GM12878 (cell line): ENCODE results near the gene SERBP1. TPM values are rescaled to one million over a fixed set of nuclear protein-coding genes. Genes with fewer than 3 reads are reported as not detected.

Experiments
- ATAC-seq: fragments of 200-7000 bp; cut with Tn5 transposase; 3 replicates; pipeline ENCODE4 v1.9.1; 2020; ENCODE audit warnings: mild to moderate bottlenecking, moderate library complexity
- BruUV-seq: library from RNA; stranded (reverse); fragments of 400-500 nt; replicated peaks from 2 replicates; lab custom pipeline; 2021; lab: Mats Ljungman, UMichigan
- CTCF ChIA-PET: fragments of 300-600 bp; sonication (Branson Sonifier 250); formaldehyde crosslinking; extraction: SDS; loops from one replicate; lab custom pipeline; 2021; ENCODE audit warnings: inconsistent platforms; lab: Yijun Ruan, JAX
- POLR2A ChIA-PET: fragments of 350-600 bp; formaldehyde crosslinking; extraction: SDS; loops from one replicate; lab custom pipeline; 2021; ENCODE audit warnings: inconsistent platforms; lab: Charles Lee
- RAD21 ChIA-PET: fragments of 300-600 bp; sonication (Branson Sonifier 250); formaldehyde crosslinking; loops from one replicate; lab custom pipeline; 2023; ENCODE audit warnings: antibody characterized with exemption; ENCODE audit not compliant: unreplicated experiment; lab: Charles Lee
- SMC1A ChIA-PET: fragments of 300-600 bp; sonication (Branson Sonifier 250); formaldehyde crosslinking; loops from one replicate; lab custom pipeline; 2023; ENCODE audit not compliant: unreplicated experiment, uncharacterized antibody; lab: Charles Lee
- DNase-seq: peaks from one replicate; pipeline ENCODE4 v3.0.0-alpha.2; 2011; ENCODE audit warnings: low read depth, low spot score
- FAIRE-seq: peaks from 3 replicates; lab custom pipeline; 2011; peaks lifted over from hg19 to GRCh38; lab: Jason Lieb, UNC
- H2AFZ ChIP-seq: 2 replicates; pipeline ENCODE4 v1.6.0; 2011; ENCODE audit warnings: low read depth, low read length, control low read depth; ENCODE audit not compliant: control insufficient read depth
- H3K27ac ChIP-seq: 2 replicates; pipeline ENCODE4 v1.5.1; 2011; ENCODE audit warnings: control low read depth; ENCODE audit not compliant: control insufficient read depth, insufficient read depth
- H3K27me3 ChIP-seq, 2 experiments: replicated peaks in 1 of 2; 2 replicates each; pipeline versions ENCODE4 v1.6.0 to v1.6.1; 2011; ENCODE audit warnings: low read length in 1 of 2; ENCODE audit not compliant: control insufficient read depth in 2 of 2, insufficient read depth in 2 of 2
- H3K36me3 ChIP-seq, 2 experiments: 2 replicates each; pipeline ENCODE4 v1.5.1; 2011; ENCODE audit warnings: low read length in 1 of 2; ENCODE audit not compliant: control insufficient read depth in 2 of 2, insufficient read depth in 2 of 2
- H3K4me1 ChIP-seq: 2 replicates; pipeline ENCODE4 v1.6.1; 2011; ENCODE audit warnings: mild to moderate bottlenecking, low read length, moderate library complexity, mixed read lengths; ENCODE audit not compliant: control insufficient read depth, insufficient read depth
- H3K4me2 ChIP-seq: 2 replicates; pipeline ENCODE4 v1.6.0; 2011; ENCODE audit warnings: control low read depth; ENCODE audit not compliant: control insufficient read depth, insufficient read depth
- H3K4me3 ChIP-seq: fragments of 200-600 bp; sonication (generic); 2 replicates; pipeline ENCODE4 v1.5.1; 2016
- H3K79me2 ChIP-seq: 2 replicates; pipeline ENCODE4 v1.6.0; 2011; ENCODE audit warnings: low read length; ENCODE audit not compliant: control insufficient read depth, insufficient read depth
- H3K9ac ChIP-seq: 2 replicates; pipeline ENCODE4 v1.8.0; 2011; ENCODE audit warnings: low read length, control low read depth, mixed read lengths; ENCODE audit not compliant: control insufficient read depth, insufficient read depth
- H3K9me3 ChIP-seq: replicated peaks from 3 replicates; pipeline ENCODE4 v1.5.1; 2011; ENCODE audit warnings: mild to moderate bottlenecking, low read length; ENCODE audit not compliant: control insufficient read depth, insufficient read depth
- H4K20me1 ChIP-seq: 2 replicates; pipeline ENCODE4 v1.6.0; 2011; ENCODE audit not compliant: control insufficient read depth, insufficient read depth
- ASH2L ChIP-seq: fragments of 300-600, 200-600 bp; sonication (generic); IDR thresholded peaks from 2 replicates; pipeline ENCODE4 v1.6.1; 2017; ENCODE audit warnings: low read depth, mild to moderate bottlenecking, borderline replicate concordance
- CHD1 ChIP-seq: IDR thresholded peaks from 2 replicates; pipeline ENCODE4 v1.6.1; 2012; ENCODE audit warnings: low read depth, low read length, improper control_type of control experiment
- CHD4 ChIP-seq: fragments of 200-600 bp; sonication (generic); IDR thresholded peaks from 2 replicates; pipeline ENCODE4 v1.6.1; 2016; ENCODE audit warnings: mild to moderate bottlenecking
- EP300 ChIP-seq, 2 experiments: fragments of 150-350 bp in 1 of 2; IDR thresholded peaks; 2 replicates each; pipeline ENCODE4 v1.6.1; 2011 to 2012; ENCODE audit warnings: low read depth in 2 of 2, low read length in 2 of 2, borderline replicate concordance in 1 of 2, improper control_type of control experiment in 1 of 2, inconsistent platforms in 1 of 2; ENCODE audit not compliant: control insufficient read depth in 1 of 2
- GABPA ChIP-seq: IDR thresholded peaks from 2 replicates; pipeline ENCODE4 v1.6.1; 2014; ENCODE audit warnings: antibody characterized with exemption, low read depth, mild to moderate bottlenecking, inconsistent platforms
- MTA2 ChIP-seq: fragments of 450-650 bp; IDR thresholded peaks from 2 replicates; pipeline ENCODE4 v1.6.1; 2016; ENCODE audit warnings: low read depth, mild to moderate bottlenecking, moderate library complexity
- NR2C1 ChIP-seq: fragments of 450-650 bp; IDR thresholded peaks from 2 replicates; pipeline ENCODE4 v1.6.1; 2017; ENCODE audit warnings: antibody characterized with exemption, mild to moderate bottlenecking, moderate library complexity
- PML ChIP-seq: IDR thresholded peaks from 2 replicates; pipeline ENCODE4 v1.6.1; 2012; ENCODE audit warnings: low read length, inconsistent platforms
- POU2F2 ChIP-seq: IDR thresholded peaks from 3 replicates; pipeline ENCODE4 v1.6.1; 2011; ENCODE audit warnings: low read depth, mild to moderate bottlenecking, low read length, borderline replicate concordance
- RB1 ChIP-seq: fragments of 450-650 bp; formaldehyde crosslinking; IDR thresholded peaks from 2 replicates; pipeline ENCODE4 v1.6.1; 2017; ENCODE audit warnings: mild to moderate bottlenecking, borderline replicate concordance
- STAT3 ChIP-seq: IDR thresholded peaks from 2 replicates; pipeline ENCODE4 v1.6.1; 2011; ENCODE audit warnings: low read depth, low read length, improper control_type of control experiment
- SUZ12 ChIP-seq: fragments of 200-600 bp; sonication (generic); IDR thresholded peaks from one replicate; pipeline ENCODE4 v1.6.1; 2018; ENCODE audit warnings: antibody characterized with exemption, mild to moderate bottlenecking; ENCODE audit not compliant: unreplicated experiment
- ZNF24 ChIP-seq: fragments of 450-650 bp; IDR thresholded peaks from 2 replicates; pipeline ENCODE4 v1.6.1; 2017; ENCODE audit warnings: antibody characterized with exemption, mild to moderate bottlenecking
- ZZZ3 ChIP-seq: IDR thresholded peaks from 2 replicates; pipeline ENCODE4 v1.6.1; 2011; ENCODE audit warnings: low read depth; ENCODE audit not compliant: control insufficient read depth, insufficient read length
- whole genome bisulfite sequencing: methylation state at CpG from one replicate; pipeline ENCODE4 v1.1.6; 2016; ENCODE audit warnings: low lambda C conversion rate; ENCODE audit not compliant: insufficient replicate concordance, insufficient coverage; ENCODE audit errors: missing lambda C conversion rate; 5-methylcytosine and 5-hydroxymethylcytosine counted together
- in situ Hi-C: fragments of 300-500 bp; cut with MboI; formaldehyde crosslinking; loops from 9 replicates; pipeline ENCODE4 v1.14.3; 2018; ENCODE audit warnings: mixed read lengths
- intact Hi-C: fragments of 100-400 bp; cut with micrococcal nuclease; formaldehyde crosslinking; loops from one replicate; pipeline ENCODE4 v1.14.2; 2022; ENCODE audit not compliant: unreplicated experiment
- polyA plus RNA-seq, 11 experiments: library from polyadenylated mRNA; depleted of rRNA in 4 of 11; unstranded in 6 of 11; stranded (reverse) in 5 of 11; fragments of >200 nt; fragmentation: Nextera tagmentation in 4 of 11; fragmentation: Illumina TruSeq in 1 of 11; extraction: Ambion mirVana in 4 of 11; extraction: Trizol in 1 of 11; gene quantifications; 1 replicate in 1 of 11; 2 replicates in 10 of 11; pipeline versions ENCODE4 v1.2.1 to v1.2.3, GENCODE V29; 2011 to 2016; ENCODE audit warnings: inconsistent platforms in 2 of 11, missing spikeins in 2 of 11, low read depth in 1 of 11
- total RNA-seq, 4 experiments: library from RNA; depleted of rRNA in 3 of 4; stranded (reverse); fragments of >200 nt in 3 of 4; fragmentation: Illumina TruSeq in 1 of 4; extraction: Trizol in 1 of 4; gene quantifications; 2 replicates each; pipeline versions ENCODE4 v1.2.1 to v1.2.3, GENCODE V29; 2013 to 2021
- TF ChIP-seq, protein P1 (sequence below): fragments of 450-650 bp; formaldehyde crosslinking; IDR thresholded peaks from 2 replicates; pipeline ENCODE4 v1.5.0; 2022; ENCODE audit warnings: mild to moderate bottlenecking, missing genetic modification characterization
- TF ChIP-seq, protein P2 (sequence below): fragments of 450-650 bp; IDR thresholded peaks from 2 replicates; pipeline ENCODE4 v1.6.1; 2017; ENCODE audit warnings: low read depth, mild to moderate bottlenecking, moderate library complexity
- TF ChIP-seq, protein P3 (sequence below): fragments of 450-650 bp; IDR thresholded peaks from 2 replicates; pipeline ENCODE4 v1.6.1; 2014; ENCODE audit warnings: mild to moderate bottlenecking

SERBP1 gene
- total and polyA plus RNA-seq, 10 of the 15 experiments (the other 5 are each of a cell fraction or from before 2014, with no cell fraction given) = 76.7 to 509 (median 384) TPM

- TF ChIP-seq STAT3 (no peak), MTA2 (no peak), CHD4 (no peak), POU2F2 (no peak), CHD1 (no peak), GABPA (no peak)
- TF ChIP-seq, protein P1, sequence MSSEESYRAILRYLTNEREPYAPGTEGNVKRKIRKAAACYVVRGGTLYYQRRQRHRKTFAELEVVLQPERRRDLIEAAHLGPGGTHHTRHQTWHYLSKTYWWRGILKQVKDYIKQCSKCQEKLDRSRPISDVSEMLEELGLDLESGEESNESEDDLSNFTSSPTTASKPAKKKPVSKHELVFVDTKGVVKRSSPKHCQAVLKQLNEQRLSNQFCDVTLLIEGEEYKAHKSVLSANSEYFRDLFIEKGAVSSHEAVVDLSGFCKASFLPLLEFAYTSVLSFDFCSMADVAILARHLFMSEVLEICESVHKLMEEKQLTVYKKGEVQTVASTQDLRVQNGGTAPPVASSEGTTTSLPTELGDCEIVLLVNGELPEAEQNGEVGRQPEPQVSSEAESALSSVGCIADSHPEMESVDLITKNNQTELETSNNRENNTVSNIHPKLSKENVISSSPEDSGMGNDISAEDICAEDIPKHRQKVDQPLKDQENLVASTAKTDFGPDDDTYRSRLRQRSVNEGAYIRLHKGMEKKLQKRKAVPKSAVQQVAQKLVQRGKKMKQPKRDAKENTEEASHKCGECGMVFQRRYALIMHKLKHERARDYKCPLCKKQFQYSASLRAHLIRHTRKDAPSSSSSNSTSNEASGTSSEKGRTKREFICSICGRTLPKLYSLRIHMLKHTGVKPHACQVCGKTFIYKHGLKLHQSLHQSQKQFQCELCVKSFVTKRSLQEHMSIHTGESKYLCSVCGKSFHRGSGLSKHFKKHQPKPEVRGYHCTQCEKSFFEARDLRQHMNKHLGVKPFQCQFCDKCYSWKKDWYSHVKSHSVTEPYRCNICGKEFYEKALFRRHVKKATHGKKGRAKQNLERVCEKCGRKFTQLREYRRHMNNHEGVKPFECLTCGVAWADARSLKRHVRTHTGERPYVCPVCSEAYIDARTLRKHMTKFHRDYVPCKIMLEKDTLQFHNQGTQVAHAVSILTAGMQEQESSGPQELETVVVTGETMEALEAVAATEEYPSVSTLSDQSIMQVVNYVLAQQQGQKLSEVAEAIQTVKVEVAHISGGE (CRISPR knock-in tag) = no peak
These were observed 10.1 kb upstream of the SERBP1 start (continued) for GRCh38 chr1:67440339-67440738.

DNA sequence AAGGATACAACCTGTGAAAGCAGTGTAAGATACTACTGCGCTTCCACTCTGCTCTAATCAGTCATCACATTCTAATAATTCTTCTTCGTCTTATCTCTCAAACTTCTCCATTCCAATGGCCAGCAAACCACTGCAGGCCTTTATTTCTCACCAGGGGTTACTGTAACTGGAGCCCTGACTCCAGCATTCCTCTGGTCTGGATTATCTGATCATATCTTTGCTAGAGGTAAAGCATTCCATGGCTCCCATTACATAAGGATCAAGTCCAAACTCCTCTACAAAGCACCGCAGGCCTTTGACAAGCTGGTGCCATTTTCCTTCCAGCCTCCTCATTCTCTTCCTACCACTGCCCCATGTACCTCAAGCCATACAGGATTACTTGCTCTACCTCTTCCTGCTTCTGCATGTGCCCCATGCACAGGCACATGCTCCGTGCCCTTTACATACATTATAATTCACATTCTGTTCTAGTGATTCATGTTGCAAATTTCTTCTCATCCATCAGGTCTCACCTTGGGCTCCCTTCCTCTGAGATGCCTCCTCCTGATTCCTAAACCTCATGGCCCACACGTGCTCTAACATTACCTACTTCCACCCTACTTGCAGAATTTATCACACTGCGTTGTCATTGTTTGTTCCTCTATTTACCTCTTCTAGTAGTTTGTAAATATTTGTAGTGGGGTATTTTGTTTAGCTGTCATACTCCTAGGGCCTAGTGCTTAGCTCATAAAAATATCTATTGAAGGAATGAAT, 9.3 kb upstream of the SERBP1 start:
- Histone ChIP-seq H3K4me2 (no peak overlapping the region), H3K4me3 (no peak overlapping the region), H3K9me3 (no peaks in the 10 kb centered on the region), H3K9ac (no peak overlapping the region), H3K79me2 (no peaks in the 10 kb centered on the region), H3K27me3 (no peaks in the 10 kb centered on the region), H3K36me3 (no peaks in the 10 kb centered on the region), H3K4me1 (peaks cover 6% of the 10 kb centered on the region; the same call in 1 of the 2 replicates), H2AFZ (no peak overlapping the region), H4K20me1 (no peaks in the 10 kb centered on the region), H3K27ac (no peak overlapping the region)
- no TSS peak for BruUV-seq
- ChIA-PET RAD21 (no interaction called here), CTCF (interaction anchor here (0.6 to 1.7 kb wide), 2 partner anchors 23 to 225 kb away, joined by 3 to 6 read pairs; no protein-coding TSS in a partner anchor), SMC1A (interaction anchor here (1.0 to 1.4 kb wide), 3 partner anchors 8 to 31 kb away, joined by 3 read pairs; no protein-coding TSS in a partner anchor), POLR2A (no interaction called here)
- DNase-seq = no peak
- no peak for ATAC-seq
- in situ Hi-C loops (no loop called here), intact Hi-C loops (no loop called here)
- no peak for FAIRE-seq
- WGBS = 77% methylated on average over 6 of the region's 6 CpGs
- TF ChIP-seq SUZ12 (no peak), ZNF24 (no peak), EP300 (IDR thresholded peaks at IDR 0.05; ENCODE audit: borderline replicate concordance in 1 of 2, control insufficient read depth in 1 of 2, low read depth in 2 of 2, low read length in 2 of 2) (no peak), PML (no peak), RB1 (no peak), NR2C1 (no peak), ZZZ3 (no peak), ASH2L (no peak)
- TF ChIP-seq, protein P2, sequence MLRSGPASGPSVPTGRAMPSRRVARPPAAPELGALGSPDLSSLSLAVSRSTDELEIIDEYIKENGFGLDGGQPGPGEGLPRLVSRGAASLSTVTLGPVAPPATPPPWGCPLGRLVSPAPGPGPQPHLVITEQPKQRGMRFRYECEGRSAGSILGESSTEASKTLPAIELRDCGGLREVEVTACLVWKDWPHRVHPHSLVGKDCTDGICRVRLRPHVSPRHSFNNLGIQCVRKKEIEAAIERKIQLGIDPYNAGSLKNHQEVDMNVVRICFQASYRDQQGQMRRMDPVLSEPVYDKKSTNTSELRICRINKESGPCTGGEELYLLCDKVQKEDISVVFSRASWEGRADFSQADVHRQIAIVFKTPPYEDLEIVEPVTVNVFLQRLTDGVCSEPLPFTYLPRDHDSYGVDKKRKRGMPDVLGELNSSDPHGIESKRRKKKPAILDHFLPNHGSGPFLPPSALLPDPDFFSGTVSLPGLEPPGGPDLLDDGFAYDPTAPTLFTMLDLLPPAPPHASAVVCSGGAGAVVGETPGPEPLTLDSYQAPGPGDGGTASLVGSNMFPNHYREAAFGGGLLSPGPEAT = no peak
- TF ChIP-seq, protein P3, sequence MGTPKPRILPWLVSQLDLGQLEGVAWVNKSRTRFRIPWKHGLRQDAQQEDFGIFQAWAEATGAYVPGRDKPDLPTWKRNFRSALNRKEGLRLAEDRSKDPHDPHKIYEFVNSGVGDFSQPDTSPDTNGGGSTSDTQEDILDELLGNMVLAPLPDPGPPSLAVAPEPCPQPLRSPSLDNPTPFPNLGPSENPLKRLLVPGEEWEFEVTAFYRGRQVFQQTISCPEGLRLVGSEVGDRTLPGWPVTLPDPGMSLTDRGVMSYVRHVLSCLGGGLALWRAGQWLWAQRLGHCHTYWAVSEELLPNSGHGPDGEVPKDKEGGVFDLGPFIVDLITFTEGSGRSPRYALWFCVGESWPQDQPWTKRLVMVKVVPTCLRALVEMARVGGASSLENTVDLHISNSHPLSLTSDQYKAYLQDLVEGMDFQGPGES = no peak
